Stimulated activated CD4-positive, alpha-beta T cell treated with anti-CD3 and anti-CD28 coated beads, Interleukin-1b, Interleukin-23, amount 100 ng/mL, for 24 hours (primary cell): ENCODE measurements around the gene TTLL11.

Source experiments
- DNase-seq, 4 experiments: peaks; one replicate each; pipeline ENCODE4 v3.0.0-alpha.2; 2020; ENCODE audit warnings: low read depth in 4 of 4, low spot score in 1 of 4

The TTLL11 gene

GRCh38 chr9:121886759-121887485, 206.2 kb downstream of the TTLL11 start:
- DNase-seq = no peak

GRCh38 chr9:121885345-121885901, 207.7 kb downstream of the TTLL11 start:
- no peak for DNase-seq

- no peak for DNase-seq
Observed at GRCh38 chr9:121884057-121884541, 209.0 kb downstream of the TTLL11 start.

GRCh38 chr9:121883281-121884056, 209.6 kb downstream of the TTLL11 start:
- DNase-seq = no peak

- DNase-seq = no peak
Observed at GRCh38 chr9:121881920-121882500, 211.1 kb downstream of the TTLL11 start.

GRCh38 chr9:121880343-121880898, 212.7 kb downstream of the TTLL11 start:
- no peak for DNase-seq

GRCh38 chr9:121878271-121878822, 214.8 kb downstream of the TTLL11 start:
- DNase-seq = no peak

GRCh38 chr9:121876658-121877271, 216.3 kb downstream of the TTLL11 start:
- DNase-seq = no peak

GRCh38 chr9:121876255-121876654, 216.9 kb downstream of the TTLL11 start:
- no peak for DNase-seq

- no peak for DNase-seq
Observed at GRCh38 chr9:121874524-121874923, 218.6 kb downstream of the TTLL11 start.

- no peak for DNase-seq
Observed at GRCh38 chr9:121871431-121872025, 221.6 kb downstream of the TTLL11 start.

- DNase-seq = no peak
Observed at GRCh38 chr9:121870271-121870670, 222.8 kb downstream of the TTLL11 start.

GRCh38 chr9:121868626-121869025, 224.5 kb downstream of the TTLL11 start:
- no peak for DNase-seq

- DNase-seq = no peak
Observed at GRCh38 chr9:121866927-121867326, 226.2 kb downstream of the TTLL11 start.

- no peak for DNase-seq
Observed at GRCh38 chr9:121865884-121866283, 227.2 kb downstream of the TTLL11 start.

- no peak for DNase-seq
Observed at GRCh38 chr9:121865060-121865459, 228.0 kb downstream of the TTLL11 start.

- DNase-seq = no peak
Observed at GRCh38 chr9:121863955-121864354, 229.2 kb downstream of the TTLL11 start.

GRCh38 chr9:121862371-121863332, 230.5 kb downstream of the TTLL11 start:
- DNase-seq = no peak
